DMS53 (cell line): ENCODE data around the gene MYO1A.

Experiments used
- DNase-seq: peaks from one replicate; lab custom pipeline; 2025; lab: John Stamatoyannopoulos, UW

The MYO1A gene

GRCh38 chr12:57049890-57050289 is at the start of gene MYO1A:
Gene MYO1A (minus strand): TSS chr12:57050129. CDS start chr12:57048323, 1,806 bp downstream.
- DNase-seq: no peak

DNA sequence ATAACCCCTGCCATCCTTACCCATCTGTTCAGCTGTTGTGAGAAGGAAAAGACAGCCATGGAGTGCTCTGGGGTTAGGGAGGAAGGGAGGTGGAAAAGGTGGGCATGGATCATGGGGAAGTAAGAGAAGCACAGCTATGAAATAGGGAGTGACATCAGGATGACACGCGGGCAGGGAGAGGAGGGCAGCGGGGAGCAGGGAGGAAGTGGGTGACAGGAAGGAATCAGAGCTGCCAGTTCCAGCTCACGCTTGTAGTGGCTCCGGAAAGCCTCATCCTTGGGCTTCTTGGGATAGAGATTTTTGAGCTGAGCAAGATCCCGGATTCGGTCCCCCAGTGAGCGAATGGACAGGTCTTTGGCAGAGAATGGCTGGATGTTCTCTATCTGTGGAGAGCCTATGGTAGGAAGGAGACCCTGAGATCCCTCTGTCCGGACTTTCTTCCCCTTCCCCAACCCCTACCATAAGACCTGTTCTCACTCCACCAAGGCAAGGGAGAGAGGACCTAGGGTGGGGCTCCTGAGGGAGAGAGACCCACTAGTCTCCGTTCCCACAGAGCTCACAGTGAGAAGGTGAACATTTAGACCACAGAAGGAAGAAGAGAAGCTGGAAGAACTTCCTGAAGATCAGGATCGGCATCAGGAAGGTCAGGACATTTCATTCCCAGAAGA is 49.3 kb upstream of the MYO1A start:
- no peak for DNase-seq

- no peak for DNase-seq
These were observed 48.6 kb upstream of the MYO1A start for GRCh38 chr12:57098546-57098945.

DNA sequence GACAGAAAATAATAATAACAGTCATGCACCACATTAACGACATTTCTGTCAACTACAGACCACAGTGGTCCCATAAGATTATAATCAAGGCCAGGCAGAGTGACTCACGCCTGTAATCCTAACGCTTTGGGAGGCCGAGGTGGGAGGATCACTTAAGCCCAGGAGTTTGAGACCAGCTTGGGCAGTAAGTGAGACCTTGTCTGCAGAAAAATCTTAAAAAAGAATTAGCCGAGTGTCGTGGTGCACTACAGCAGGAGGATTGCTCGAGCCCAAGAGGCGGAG is 47.6 kb upstream of the MYO1A start:
- DNase-seq: no peak

GRCh38 chr12:57096748-57097553 is 47.0 kb upstream of the MYO1A start:
- no peak for DNase-seq

DNA sequence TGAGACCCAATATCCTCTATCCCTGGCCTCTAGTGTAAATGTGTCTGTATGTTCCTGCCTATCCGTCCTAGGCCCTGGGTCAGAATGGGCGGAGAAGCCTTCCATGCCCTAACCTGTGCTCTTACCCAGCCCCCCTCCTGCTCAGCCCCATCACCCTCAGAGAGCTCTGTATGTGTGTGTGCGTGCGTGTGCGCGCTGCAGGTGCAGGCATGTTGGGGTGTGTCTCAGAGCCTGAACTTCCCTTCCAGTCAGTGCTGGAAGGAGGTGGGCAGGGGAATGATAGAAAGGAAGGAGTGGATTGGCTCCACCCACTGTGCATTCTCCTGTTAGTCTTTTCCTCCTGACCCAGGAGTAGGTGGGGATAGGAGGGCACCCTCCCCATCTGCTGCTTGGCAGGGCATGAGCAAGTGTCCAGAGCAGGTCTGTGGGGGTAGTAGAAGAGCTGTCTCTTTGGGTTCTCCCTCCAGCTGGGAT is 46.2 kb upstream of the MYO1A start:
- no peak for DNase-seq

GRCh38 chr12:57095440-57095839 is 45.5 kb upstream of the MYO1A start:
- DNase-seq: no peak

GRCh38 chr12:57094208-57095160 is 44.6 kb upstream of the MYO1A start:
- no peak for DNase-seq

DNA sequence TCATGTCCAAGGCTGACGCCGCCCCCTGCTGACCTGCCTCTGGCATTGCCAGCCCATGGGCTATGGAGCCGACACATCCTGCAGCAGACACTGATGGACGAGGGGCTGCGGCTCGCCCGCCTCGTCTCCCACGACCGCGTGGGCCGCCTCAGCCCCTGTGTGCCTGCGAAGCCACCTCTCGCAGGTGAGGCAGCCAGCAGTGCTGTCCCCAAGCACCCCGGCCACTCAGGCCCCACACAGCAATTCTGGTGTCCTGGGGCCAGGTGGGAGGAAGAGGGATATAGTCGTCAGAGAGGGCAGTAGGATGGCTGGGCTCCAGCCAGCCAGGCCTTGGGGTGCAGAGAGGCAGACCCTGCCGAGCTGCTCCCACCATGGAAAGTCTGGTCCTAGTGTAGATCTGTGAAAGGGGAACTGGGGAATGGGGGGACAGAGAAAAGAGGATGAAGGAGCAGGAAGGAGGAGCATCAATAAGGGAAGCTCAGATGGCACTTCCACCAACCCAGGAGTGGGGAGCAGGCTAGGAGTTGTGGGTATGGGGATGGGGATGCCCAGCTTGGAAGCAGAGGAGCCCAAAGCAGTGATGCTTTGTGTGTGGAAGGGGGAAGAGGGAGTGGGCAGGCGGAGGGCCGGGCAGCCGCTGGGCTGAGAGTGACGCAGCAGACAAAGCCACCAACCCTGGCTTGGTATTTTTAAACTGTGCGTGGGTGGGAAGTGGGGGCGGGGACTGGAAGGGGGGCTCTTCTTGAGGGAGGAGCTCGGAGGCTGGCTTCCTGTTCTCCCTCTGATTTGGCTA is 43.7 kb upstream of the MYO1A start:
- DNase-seq: peak; percentile 65

- no peak for DNase-seq
These were observed 43.0 kb upstream of the MYO1A start for GRCh38 chr12:57092876-57093414.

DNA sequence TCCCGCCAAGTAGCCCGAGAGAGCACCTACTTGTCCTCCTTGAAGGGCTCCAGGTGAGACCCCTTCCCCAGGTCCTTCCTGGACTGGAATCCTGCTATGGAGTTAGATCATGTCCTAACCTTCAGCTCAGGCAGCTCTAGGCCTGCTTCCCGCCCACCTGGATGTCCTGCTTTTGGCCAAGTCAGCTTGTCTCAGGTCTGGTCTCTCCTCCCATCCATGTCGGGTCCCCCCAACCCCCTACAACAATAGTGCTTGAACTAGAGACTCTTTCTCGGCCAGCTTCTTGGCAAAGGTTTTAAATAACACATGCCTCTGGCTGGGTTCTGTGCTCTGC is 42.6 kb upstream of the MYO1A start:
- no peak for DNase-seq

DNA sequence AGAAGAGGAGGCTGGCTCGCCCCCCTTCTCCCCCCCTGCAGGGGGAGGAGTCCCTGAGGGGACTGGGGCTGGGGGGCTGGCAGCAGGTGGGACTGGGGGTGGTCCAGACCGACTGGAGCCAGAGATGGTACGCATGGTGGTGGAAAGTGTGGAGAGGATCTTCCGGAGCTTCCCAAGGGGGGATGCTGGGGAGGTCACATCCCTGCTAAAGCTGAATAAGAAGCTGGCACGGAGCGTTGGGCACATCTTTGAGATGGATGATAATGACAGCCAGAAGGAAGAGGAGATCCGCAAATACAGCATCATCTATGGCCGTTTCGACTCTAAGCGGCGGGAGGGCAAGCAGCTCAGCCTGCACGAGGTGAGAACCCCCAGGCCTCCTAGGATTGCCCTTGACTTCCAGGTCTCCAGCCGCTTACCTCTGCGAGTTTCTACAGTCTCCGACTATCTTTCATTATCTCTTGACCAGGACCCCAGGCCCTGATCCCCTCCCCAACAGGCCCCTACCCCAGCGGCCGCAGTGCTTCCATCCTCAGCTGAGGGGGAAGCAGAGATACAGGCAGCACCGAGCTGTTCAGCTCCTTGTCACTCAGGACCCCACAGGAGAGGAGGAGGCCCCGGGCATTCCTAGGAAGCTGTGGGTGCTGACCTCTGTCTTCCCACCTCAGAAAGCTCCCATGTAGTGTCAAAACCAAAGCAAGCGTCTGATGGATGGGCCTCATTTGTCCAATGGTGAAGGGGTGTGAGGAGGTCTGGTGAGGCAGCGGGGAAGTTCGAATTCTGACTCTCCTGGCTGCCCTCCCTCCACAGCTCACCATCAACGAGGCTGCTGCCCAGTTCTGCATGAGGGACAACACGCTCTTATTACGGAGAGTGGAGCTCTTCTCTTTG is 42.0 kb upstream of the MYO1A start:
- DNase-seq: no peak

DNA sequence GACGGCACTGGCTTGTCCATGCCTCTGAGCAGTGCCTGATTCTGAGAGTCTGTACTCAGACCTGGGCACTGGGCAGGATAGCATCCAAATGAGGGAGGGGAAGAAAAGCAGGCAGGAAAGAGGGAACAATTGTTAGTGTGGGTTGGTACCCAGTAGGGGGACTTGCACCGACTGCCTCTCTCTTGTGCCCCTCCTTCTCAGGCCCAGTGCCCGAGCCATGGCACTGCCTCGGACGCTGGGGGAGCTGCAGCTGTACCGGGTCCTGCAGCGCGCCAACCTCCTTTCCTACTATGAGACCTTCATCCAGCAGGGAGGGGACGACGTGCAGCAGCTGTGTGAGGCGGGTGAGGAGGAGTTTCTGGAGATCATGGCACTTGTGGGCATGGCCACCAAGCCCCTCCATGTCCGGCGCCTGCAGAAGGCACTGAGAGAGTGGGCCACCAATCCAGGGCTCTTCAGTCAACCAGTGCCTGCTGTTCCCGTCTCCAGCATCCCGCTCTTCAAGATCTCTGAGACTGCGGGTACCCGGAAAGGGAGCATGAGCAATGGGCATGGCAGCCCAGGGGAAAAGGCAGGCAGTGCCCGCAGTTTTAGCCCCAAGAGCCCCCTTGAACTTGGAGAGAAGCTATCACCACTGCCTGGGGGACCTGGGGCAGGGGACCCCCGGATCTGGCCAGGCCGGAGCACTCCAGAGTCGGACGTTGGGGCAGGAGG is 41.2 kb upstream of the MYO1A start:
- no peak for DNase-seq

- no peak for DNase-seq
These were observed 40.6 kb upstream of the MYO1A start for GRCh38 chr12:57090490-57090889.

DNA sequence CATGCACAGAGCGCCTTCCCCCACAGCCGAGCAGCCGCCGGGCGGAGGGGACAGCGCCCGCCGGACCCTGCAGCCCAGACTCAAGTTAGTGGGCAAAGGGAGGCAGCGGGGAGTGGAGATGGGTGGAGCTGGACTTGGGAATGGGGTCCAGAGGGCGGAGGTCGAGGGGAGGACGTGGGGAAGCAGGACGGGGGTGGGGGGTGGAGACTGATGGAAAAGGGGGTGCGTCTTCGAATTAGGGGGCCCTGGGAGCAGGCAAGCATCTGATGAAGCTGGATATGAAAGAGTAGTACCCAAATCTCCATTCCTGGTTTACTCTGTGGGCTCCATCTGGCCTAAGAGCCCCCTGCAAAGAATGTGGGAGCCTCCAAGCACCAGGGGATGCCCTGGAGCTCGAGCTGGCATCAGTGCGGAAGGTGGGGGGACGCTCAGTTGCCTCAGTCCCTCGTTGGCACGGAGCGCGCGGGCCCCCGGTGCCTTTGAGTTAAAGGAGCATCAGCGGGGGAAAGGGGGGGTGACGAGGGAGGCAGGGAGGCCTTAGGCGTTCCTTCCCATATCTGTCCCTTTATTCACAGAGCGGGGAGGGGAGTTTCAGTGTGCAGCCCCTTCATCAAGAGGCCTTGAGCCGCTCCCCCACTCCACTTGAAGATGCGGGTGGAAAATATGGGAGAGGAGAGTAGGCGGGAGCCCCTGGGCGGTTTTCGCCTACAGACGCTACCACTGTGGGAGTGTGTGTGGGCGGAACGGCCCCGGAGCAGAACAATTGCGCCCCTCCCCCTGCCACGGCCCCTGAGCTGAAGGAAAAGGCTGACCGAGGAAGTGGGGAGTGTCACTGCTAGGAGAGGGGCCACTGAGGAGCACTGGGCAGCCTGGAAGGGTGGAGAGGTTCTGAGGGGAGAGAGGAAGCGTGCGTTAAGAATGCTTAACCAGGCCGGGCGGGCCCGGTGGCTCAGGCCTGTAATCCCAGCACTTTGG is 39.6 kb upstream of the MYO1A start:
- peak; percentile 31 for DNase-seq

DNA sequence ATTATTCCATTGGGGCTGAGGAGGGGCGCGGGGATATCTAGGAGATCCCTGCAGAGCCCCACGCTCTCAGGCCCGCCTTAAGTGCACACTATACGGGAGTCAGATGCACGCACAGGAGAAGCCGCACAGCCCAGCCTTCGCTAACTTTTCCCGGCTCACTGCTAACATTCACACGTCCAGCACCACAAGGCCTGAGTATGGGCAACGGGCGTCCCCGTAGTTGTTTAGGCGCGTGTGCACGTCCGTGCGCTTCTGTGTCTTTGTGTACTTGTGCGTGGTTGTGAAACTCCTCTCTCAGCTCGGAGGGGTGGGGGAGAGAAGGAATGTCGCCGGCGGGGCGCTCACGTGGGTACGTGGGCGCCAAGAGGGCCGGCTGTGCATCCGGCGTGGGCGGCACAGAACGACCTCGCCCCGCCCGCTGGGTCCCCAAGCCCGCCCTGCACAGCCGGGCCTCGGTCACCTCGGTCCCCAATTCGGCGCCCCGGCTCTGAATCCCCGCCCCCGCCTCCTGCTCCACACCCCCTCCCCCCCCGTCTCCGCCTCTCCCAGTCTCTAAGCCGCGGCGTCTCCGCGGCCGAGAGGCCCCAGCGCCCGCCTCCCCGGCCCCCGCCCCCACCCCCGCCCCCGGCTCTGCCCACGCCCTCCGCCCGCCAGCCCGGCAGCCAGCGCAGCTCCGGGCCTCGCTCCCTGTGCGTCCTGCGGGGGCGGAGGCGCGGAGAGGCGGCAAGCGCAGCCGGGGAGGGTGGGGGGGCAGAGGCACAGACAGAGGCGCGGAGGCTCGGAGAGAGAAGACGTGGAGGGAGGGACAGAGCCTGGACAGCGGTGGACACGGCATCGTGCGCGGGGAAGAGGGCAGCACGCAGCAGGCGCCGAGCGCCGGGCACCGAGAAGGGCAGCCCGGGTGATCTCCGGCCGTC is 38.7 kb upstream of the MYO1A start, which contains the start of gene NAB2:
NAB2 (plus strand) TSS at position 761 of the 917 bp plus-strand sequence. CDS start 158 bp downstream, outside the sequence.
- peak; percentile 98 for DNase-seq

- peak; percentile 87 for DNase-seq
These were observed 37.9 kb upstream of the MYO1A start for GRCh38 chr12:57087691-57088353.
